SK-N-SH treated with all-trans-retinoic acid at 6 μM for 48 hours (cell line): ENCODE results near the gene SYNE3.

ENCODE experiments used
- ATAC-seq: fragments of 200-7000 bp; cut with Tn5 transposase; 3 replicates; pipeline ENCODE4 v1.9.1; 2020; ENCODE audit warnings: mild to moderate bottlenecking, moderate library complexity
- ARNTL ChIP-seq: fragments of 450-650 bp; formaldehyde crosslinking; IDR thresholded peaks from 2 replicates; pipeline ENCODE4 v1.5.0; 2020; ENCODE audit warnings: low read depth, mild to moderate bottlenecking, moderate library complexity, borderline replicate concordance
- BACH2 ChIP-seq: fragments of 250-450 bp; sonication (Bioruptor Pico); IDR thresholded peaks from 2 replicates; pipeline ENCODE4 v1.9.0; 2021; ENCODE audit warnings: mild to moderate bottlenecking, borderline replicate concordance
- CSDC2 ChIP-seq: fragments of 250-450 bp; sonication (Bioruptor Pico); IDR thresholded peaks from 2 replicates; pipeline ENCODE4 v1.5.0; 2020; ENCODE audit warnings: mild to moderate bottlenecking, moderate library complexity
- ESRRG ChIP-seq: fragments of 250-450 bp; sonication (Bioruptor Pico); IDR thresholded peaks from 2 replicates; pipeline ENCODE4 v1.6.1; 2021; ENCODE audit warnings: mild to moderate bottlenecking
- GLIS3 ChIP-seq: fragments of 250-450 bp; sonication (Bioruptor Pico); IDR thresholded peaks from 2 replicates; pipeline ENCODE4 v1.5.0; 2020; ENCODE audit warnings: mild to moderate bottlenecking, moderate library complexity
- ISL1 ChIP-seq: fragments of 250-450 bp; sonication (Bioruptor Pico); IDR thresholded peaks from 2 replicates; pipeline ENCODE4 v2.1.2; 2022; ENCODE audit warnings: mild to moderate bottlenecking, moderate library complexity
- OSR1 ChIP-seq: fragments of 250-450 bp; sonication (Bioruptor Pico); IDR thresholded peaks from 2 replicates; pipeline ENCODE4 v1.8.0; 2022; ENCODE audit warnings: moderate library complexity, mild to moderate bottlenecking, inconsistent platforms
- PPARA ChIP-seq: fragments of 250-450 bp; sonication (Bioruptor Pico); IDR thresholded peaks from 2 replicates; pipeline ENCODE4 v1.5.0; 2020; ENCODE audit warnings: mild to moderate bottlenecking, borderline replicate concordance
- RARB ChIP-seq: fragments of 250-450 bp; sonication (Bioruptor Pico); IDR thresholded peaks from 2 replicates; pipeline ENCODE4 v1.8.0; 2021; ENCODE audit warnings: mild to moderate bottlenecking, moderate library complexity
- SNAI2 ChIP-seq: fragments of 250-450 bp; sonication (Bioruptor Pico); IDR thresholded peaks from 2 replicates; pipeline ENCODE4 v1.5.0; 2020; ENCODE audit warnings: mild to moderate bottlenecking, moderate library complexity
- TCF4 ChIP-seq: fragments of 250-450 bp; sonication (Bioruptor Pico); IDR thresholded peaks from 2 replicates; pipeline ENCODE4 v1.8.0; 2021; ENCODE audit warnings: mild to moderate bottlenecking, moderate library complexity, borderline replicate concordance
- TOX ChIP-seq: fragments of 250-450 bp; sonication (Bioruptor Pico); IDR thresholded peaks from 2 replicates; pipeline ENCODE4 v1.8.0; 2021; ENCODE audit warnings: mild to moderate bottlenecking, moderate library complexity, borderline replicate concordance
- TSHZ2 ChIP-seq: fragments of 250-450 bp; sonication (Bioruptor Pico); IDR thresholded peaks from 2 replicates; pipeline ENCODE4 v1.5.0; 2020; ENCODE audit warnings: mild to moderate bottlenecking, moderate library complexity
- ZC3H10 ChIP-seq: fragments of 250-450 bp; sonication (Bioruptor Pico); IDR thresholded peaks from 2 replicates; pipeline ENCODE4 v1.5.1; 2021; ENCODE audit warnings: mild to moderate bottlenecking, moderate library complexity
- ZFP3 ChIP-seq: fragments of 250-450 bp; sonication (Bioruptor Pico); IDR thresholded peaks from 2 replicates; pipeline ENCODE4 v1.5.0; 2020; ENCODE audit warnings: mild to moderate bottlenecking, moderate library complexity
- ZFP30 ChIP-seq: fragments of 450-650 bp; formaldehyde crosslinking; IDR thresholded peaks from 2 replicates; pipeline ENCODE4 v1.5.0; 2022; ENCODE audit warnings: mild to moderate bottlenecking, moderate library complexity
- ZNF565 ChIP-seq: fragments of 450-650 bp; formaldehyde crosslinking; conservative IDR thresholded peaks from 2 replicates; pipeline ENCODE4 v1.5.0; 2020; ENCODE audit warnings: low read depth, mild to moderate bottlenecking, moderate library complexity
- ZNF8 ChIP-seq: fragments of 450-650 bp; formaldehyde crosslinking; IDR thresholded peaks from 2 replicates; pipeline ENCODE4 v1.5.0; 2020; ENCODE audit warnings: mild to moderate bottlenecking, moderate library complexity
- TF ChIP-seq, protein P1 (sequence below): fragments of 250-450 bp; sonication (Bioruptor Pico); IDR thresholded peaks from 2 replicates; pipeline ENCODE4 v1.8.0; 2021; ENCODE audit warnings: low read depth, mild to moderate bottlenecking, moderate library complexity, borderline replicate concordance
- TF ChIP-seq, protein P2 (sequence below): fragments of 250-450 bp; sonication (Bioruptor Pico); IDR thresholded peaks from 2 replicates; pipeline ENCODE4 v1.5.1; 2020; ENCODE audit warnings: low read depth, mild to moderate bottlenecking, moderate library complexity
- TF ChIP-seq, protein P3 (sequence below): fragments of 250-450 bp; sonication (Bioruptor Pico); IDR thresholded peaks from 2 replicates; pipeline ENCODE4 v1.8.0; 2020; ENCODE audit warnings: mild to moderate bottlenecking, moderate library complexity, borderline replicate concordance

Gene SYNE3

DNA sequence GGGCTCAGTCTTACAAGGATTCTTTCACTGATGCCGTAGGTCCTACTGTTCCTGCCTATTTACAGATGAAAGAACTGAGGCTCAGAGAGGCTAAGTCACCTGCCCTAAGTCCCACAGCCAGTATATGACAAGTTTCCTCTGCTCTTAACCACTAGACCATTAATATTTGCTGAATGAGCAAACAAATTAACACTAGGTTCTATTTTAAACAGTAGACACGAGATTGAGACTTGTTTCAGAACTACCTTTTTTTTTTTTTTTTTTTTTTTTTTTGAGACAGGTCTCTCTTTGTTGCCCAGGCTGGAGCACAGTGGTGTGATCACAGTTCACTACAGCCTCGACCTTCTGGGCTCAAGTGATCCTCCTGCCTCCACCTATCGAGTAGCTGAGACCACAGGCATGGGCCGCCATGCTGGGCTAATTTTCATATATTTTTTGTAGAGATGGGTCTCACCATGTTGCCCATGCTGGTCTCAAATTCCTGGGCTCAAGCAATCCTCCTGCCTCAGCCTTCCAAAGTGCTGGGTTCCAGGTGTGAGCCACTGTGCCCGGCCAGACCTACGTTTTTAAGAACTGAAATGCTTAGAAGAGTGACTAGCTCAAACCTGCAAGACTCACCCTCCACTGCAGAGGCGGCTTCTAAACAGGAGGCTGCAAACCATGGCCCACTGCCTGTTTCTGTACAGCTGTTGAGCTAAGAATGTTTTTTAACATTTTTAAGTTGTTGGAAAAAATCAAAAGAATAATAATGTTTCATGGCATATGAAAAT lies 12.9 kb downstream of the SYNE3 start:
- no peak for ATAC-seq
- TF ChIP-seq ZFP3 = no peak
- no peak for TF ChIP-seq SNAI2 (CRISPR knock-in tag)
- TF ChIP-seq, protein P1, sequence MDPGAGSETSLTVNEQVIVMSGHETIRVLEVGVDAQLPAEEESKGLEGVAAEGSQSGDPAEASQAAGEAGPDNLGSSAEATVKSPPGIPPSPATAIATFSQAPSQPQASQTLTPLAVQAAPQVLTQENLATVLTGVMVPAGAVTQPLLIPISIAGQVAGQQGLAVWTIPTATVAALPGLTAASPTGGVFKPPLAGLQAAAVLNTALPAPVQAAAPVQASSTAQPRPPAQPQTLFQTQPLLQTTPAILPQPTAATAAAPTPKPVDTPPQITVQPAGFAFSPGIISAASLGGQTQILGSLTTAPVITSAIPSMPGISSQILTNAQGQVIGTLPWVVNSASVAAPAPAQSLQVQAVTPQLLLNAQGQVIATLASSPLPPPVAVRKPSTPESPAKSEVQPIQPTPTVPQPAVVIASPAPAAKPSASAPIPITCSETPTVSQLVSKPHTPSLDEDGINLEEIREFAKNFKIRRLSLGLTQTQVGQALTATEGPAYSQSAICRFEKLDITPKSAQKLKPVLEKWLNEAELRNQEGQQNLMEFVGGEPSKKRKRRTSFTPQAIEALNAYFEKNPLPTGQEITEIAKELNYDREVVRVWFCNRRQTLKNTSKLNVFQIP (CRISPR knock-in tag) = no peak
- no peak for TF ChIP-seq ZNF8 (CRISPR knock-in tag)
- no peak for TF ChIP-seq ESRRG
- no peak for TF ChIP-seq ISL1 (CRISPR knock-in tag)
- no peak for TF ChIP-seq RARB (CRISPR knock-in tag)
- no peak for TF ChIP-seq ARNTL
- TF ChIP-seq, all 23 proteins: peak for 0

DNA sequence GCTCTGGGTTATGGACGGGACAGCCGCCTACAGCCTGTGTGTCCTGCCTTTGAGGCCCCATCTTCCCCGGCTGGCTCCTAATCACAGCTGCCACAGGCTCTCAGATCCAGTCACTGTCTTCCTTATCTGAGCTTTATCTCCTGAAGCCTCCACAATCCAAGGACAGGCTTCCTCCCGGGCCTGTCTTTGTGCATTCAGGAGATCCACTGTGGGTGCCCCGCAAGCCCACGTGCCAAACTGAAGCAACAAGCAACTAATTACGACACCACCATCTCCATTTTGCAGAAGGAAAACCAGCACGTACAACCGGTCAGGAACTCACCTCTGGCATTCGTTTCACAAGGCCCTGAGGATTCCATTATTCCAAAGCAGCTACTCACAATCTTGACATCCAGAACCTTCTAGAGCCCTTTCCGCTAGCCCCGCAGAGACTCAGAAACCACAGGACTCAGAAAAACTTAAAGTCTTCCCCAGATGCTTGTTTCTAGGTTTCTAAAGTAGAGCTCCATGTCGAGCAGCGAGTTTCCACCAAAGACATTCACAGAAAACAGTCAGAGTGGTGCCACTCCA lies 14.0 kb downstream of the SYNE3 start:
- ATAC-seq = no peak
- TF ChIP-seq CSDC2 = no peak
- TF ChIP-seq TCF4 (CRISPR knock-in tag) = no peak
- no peak for TF ChIP-seq PPARA
- TF ChIP-seq ARNTL = no peak
- TF ChIP-seq BACH2 = no peak
- TF ChIP-seq OSR1 (CRISPR knock-in tag) = no peak
- TF ChIP-seq RARB (CRISPR knock-in tag) = no peak
- TF ChIP-seq TOX (CRISPR knock-in tag) = no peak
- TF ChIP-seq TSHZ2 (CRISPR knock-in tag) = no peak

GRCh38 chr14:95500772-95501401 lies 15.6 kb downstream of the SYNE3 start:
- TF ChIP-seq, protein P1 (CRISPR knock-in tag) = no peak
- TF ChIP-seq SNAI2 (CRISPR knock-in tag) (no peak), CSDC2 (no peak)
- peak; percentile 67 for ATAC-seq

DNA sequence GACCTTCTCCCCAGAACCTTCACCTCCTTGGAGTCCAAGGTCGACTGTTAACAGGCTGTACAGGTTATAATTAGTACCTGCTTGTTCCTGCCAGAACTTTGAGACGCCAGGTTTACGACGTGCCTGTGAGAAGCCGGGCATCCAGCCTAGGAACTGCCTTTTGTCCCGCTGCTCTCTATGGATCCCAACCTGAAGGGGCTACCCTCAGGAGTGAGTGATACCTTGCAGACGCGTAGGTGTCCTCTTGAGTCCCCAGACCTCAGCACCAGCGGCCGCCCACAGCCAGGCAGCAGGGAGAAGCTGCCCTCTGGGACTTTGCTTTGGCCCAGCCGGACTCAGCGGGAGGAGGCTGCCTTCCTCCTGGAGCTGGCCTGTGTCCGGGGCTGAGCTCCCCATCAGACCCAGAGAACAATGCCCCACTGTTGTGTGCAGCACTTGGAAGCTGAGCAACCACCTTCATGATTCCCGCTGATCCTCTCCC lies 16.2 kb downstream of the SYNE3 start:
- TF ChIP-seq GLIS3 (no peak), SNAI2 (CRISPR knock-in tag) (no peak), ARNTL (no peak), CSDC2 (no peak), ZFP3 (no peak), ZC3H10 (CRISPR knock-in tag) (no peak), ZNF8 (CRISPR knock-in tag) (no peak), TOX (CRISPR knock-in tag) (no peak)
- ATAC-seq = no peak

GRCh38 chr14:95499354-95499750 lies 17.1 kb downstream of the SYNE3 start:
- ATAC-seq = no peak
- TF ChIP-seq, protein P1 (CRISPR knock-in tag) = no peak
- no peak for TF ChIP-seq ISL1 (CRISPR knock-in tag)
- TF ChIP-seq, protein P2, sequence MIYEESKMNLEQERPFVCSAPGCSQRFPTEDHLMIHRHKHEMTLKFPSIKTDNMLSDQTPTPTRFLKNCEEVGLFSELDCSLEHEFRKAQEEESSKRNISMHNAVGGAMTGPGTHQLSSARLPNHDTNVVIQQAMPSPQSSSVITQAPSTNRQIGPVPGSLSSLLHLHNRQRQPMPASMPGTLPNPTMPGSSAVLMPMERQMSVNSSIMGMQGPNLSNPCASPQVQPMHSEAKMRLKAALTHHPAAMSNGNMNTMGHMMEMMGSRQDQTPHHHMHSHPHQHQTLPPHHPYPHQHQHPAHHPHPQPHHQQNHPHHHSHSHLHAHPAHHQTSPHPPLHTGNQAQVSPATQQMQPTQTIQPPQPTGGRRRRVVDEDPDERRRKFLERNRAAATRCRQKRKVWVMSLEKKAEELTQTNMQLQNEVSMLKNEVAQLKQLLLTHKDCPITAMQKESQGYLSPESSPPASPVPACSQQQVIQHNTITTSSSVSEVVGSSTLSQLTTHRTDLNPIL (CRISPR knock-in tag) = no peak
- no peak for TF ChIP-seq ZNF565
- no peak for TF ChIP-seq ZFP30 (CRISPR knock-in tag)
- no peak for TF ChIP-seq GLIS3
- TF ChIP-seq ZC3H10 (CRISPR knock-in tag) = no peak
- TF ChIP-seq, protein P3, sequence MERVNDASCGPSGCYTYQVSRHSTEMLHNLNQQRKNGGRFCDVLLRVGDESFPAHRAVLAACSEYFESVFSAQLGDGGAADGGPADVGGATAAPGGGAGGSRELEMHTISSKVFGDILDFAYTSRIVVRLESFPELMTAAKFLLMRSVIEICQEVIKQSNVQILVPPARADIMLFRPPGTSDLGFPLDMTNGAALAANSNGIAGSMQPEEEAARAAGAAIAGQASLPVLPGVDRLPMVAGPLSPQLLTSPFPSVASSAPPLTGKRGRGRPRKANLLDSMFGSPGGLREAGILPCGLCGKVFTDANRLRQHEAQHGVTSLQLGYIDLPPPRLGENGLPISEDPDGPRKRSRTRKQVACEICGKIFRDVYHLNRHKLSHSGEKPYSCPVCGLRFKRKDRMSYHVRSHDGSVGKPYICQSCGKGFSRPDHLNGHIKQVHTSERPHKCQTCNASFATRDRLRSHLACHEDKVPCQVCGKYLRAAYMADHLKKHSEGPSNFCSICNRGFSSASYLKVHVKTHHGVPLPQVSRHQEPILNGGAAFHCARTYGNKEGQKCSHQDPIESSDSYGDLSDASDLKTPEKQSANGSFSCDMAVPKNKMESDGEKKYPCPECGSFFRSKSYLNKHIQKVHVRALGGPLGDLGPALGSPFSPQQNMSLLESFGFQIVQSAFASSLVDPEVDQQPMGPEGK (CRISPR knock-in tag) = no peak
- no peak for TF ChIP-seq TCF4 (CRISPR knock-in tag)
- TF ChIP-seq PPARA = no peak
- TF ChIP-seq CSDC2 = no peak
- no peak for TF ChIP-seq ARNTL
- no peak for TF ChIP-seq TOX (CRISPR knock-in tag)
- TF ChIP-seq RARB (CRISPR knock-in tag) = no peak
- no peak for TF ChIP-seq SNAI2 (CRISPR knock-in tag)
